AG09319 (cell line): ENCODE data around the gene NYNRIN.

Experiments used
- DNase-seq: peaks from one replicate; pipeline ENCODE4 v3.0.0-alpha.2; 2010; ENCODE audit warnings: low read depth; ENCODE audit errors: extremely low read depth
- TF ChIP-seq, protein P1 (sequence below): IDR thresholded peaks from 2 replicates; pipeline ENCODE4 v1.5.1; 2011; ENCODE audit warnings: low read depth, mild to moderate bottlenecking, inconsistent platforms, low read length, moderate library complexity

NYNRIN gene

DNA sequence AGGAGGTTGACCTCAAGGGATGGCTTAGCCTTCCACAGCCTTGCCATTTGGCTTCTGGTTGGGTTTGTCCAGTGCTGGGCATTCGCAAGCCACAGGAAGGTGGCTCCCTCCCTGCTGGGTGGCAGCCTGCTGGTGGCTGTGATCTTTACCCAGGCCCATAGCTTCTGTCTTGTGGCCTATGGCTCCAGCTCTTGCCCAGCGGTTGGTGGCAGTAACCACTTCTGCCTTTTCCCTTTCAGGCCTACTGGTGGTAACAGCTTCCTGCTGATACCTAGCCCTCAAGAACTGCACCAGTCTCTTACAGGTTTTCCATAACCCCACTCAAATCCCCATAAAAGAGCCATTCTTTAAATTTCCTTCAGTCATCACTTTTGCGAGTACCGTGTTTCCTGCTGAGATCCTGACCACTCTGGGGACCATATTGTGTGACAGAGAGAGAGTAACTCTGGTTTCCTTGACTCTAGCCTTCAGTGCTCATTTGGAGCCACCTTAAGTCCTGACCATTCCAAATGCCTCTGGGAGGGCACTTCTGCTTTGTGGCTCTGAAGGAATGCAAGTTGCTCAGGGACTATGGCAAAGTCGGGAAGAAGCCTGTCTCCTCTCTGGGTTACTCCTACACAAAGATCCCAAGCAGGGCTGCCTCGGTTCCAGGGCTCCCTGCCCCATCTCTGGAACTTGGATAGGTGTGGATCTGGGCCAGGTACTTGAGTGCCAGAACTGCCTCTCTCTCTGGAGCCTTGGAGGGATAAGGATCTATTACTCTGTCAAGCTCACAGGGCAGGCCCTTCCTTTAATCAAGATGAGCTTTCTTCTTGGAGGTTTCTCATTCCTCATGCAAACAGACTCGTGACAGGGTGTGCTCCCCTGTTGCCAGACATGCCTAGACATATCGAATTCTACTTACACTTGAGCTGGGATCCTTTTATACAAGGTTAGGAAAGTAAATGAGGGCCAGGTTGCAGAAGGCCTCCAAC lies 2.9 kb upstream of the NYNRIN start:
- TF ChIP-seq, protein P1, sequence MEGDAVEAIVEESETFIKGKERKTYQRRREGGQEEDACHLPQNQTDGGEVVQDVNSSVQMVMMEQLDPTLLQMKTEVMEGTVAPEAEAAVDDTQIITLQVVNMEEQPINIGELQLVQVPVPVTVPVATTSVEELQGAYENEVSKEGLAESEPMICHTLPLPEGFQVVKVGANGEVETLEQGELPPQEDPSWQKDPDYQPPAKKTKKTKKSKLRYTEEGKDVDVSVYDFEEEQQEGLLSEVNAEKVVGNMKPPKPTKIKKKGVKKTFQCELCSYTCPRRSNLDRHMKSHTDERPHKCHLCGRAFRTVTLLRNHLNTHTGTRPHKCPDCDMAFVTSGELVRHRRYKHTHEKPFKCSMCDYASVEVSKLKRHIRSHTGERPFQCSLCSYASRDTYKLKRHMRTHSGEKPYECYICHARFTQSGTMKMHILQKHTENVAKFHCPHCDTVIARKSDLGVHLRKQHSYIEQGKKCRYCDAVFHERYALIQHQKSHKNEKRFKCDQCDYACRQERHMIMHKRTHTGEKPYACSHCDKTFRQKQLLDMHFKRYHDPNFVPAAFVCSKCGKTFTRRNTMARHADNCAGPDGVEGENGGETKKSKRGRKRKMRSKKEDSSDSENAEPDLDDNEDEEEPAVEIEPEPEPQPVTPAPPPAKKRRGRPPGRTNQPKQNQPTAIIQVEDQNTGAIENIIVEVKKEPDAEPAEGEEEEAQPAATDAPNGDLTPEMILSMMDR: no peak

GRCh38 chr14:24397639-24398292 lies 1.0 kb upstream of the NYNRIN start:
- DNase-seq: no peak
- TF ChIP-seq, protein P1: no peak

More for the DNA sequence above, 2.9 kb upstream of the NYNRIN start:
- no peak for DNase-seq

DNA sequence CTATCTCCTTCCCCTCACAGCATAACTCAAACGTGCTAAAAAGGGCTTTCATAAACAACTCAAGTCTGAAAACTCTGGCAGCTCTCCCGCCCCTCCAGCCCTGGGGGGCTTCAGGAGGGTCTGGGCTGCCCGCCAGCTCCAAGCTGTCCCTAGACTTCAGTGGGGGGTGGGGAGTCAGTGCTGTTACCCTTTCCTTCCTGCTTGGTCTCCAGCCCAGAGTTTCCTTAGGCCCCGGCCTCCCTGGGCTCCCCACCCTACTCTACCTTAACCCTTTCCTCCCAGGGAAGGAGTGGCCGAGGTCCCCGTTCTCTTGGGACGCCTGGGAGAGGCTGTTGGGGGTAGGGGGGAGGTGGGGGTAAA lies 530 bp upstream of the NYNRIN start:
- DNase-seq: no peak
- TF ChIP-seq, protein P1: no peak

- DNase-seq: no peak
- TF ChIP-seq, protein P1: no peak
Observed at GRCh38 chr14:24399447-24399822, 632 bp downstream of the NYNRIN start.

DNA sequence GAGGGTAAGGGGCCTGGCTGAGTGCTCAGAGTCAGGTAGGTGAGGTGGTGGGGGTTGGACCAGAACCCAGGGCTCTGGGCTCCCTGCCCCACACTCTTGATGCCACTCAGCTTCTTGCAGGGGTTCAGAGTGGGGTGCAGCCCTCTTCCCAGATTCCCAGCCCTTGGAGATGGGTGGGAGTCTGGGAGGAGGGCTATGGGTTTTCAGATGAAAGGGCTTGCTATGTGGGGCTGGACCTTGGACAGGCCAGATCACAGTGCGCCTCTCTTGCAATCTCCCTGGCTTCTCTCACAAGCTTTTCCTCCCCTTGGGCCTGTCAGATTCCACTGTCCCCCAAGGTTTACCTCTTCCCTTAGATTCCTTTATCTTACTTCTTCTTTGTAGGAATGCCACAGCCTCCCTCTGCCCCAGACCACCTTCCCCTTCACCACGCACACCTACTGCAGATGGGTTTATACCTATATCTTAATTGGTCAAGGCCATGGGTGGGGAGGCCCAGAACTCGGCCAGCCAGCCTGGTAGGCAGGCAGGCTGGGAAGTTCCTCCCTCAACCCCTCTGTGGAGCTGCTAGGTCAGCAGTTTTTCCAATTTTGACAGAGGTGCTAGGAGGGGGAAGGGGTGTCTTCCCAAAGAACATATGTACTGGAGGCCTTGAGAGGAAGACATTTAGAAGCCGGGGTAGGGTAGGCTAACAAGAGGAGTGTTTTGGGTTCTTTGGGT lies 1.4 kb downstream of the NYNRIN start:
- TF ChIP-seq, protein P1: no peak

DNA sequence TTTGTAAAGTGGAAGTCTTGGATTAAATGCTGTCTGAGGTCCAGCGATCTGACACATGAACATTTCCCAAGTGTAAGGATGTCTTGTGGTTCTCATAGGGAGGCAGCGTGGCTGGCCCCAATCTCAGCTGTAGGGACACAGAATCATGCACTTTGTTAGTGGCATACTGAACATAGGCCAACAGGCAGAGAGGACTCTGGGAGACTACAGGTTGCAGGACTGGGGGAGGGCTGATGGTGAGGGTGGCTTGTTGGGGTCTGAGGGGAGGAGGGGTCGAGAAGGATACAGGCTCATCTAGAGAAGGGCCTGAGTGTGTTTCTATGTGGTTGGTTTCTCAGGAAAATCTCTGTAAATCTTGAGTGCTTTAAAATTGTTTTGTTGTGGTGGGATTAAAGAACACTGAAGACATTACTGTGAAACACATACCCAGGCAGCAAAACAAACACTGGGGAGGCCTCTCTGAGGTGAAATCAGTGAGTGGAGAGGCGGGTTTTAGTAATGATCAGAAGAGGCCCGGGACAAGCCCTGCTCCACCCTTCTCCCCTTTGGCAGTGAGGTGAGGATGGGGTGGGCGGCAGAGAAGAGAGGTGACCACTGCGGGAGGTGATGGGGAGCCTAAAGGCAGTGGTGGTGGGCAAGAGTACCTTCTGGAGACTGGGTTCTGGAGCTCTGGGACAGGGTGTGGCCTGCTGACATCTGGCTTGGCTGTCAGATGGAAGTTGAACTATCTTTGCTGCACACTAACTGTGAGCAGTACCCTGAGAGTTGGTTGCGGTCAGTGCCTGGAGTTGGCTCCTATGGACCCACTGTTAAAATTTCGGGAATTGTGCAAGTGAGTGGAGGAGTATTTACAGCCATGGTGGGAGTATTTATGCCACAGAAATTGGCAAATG lies 3.3 kb downstream of the NYNRIN start:
- DNase-seq: no peak
- TF ChIP-seq, protein P1: no peak

More for the DNA sequence above, 1.4 kb downstream of the NYNRIN start:
- DNase-seq: no peak
